Heart right ventricle (tissue), 16 donors: ENCODE measurements around the gene IDE. TPM values are rescaled to one million over a fixed set of nuclear protein-coding genes. Genes with fewer than 3 reads are reported as not detected.

Experiments
- ATAC-seq, 8 donors: fragments of 200-7000 bp; cut with Tn5 transposase; one replicate each; pipeline ENCODE4 v1.9.1; 2020; ENCODE audit warnings: mild to moderate bottlenecking in 8 of 8, moderate library complexity in 8 of 8, moderate number of reproducible peaks in 1 of 8
- DNase-seq, 2 donors: peaks; one replicate each; pipeline ENCODE4 v3.0.0-alpha.2; 2020
- H3K27ac ChIP-seq, 10 donors: fragments of 200-600 bp; sonication (generic) in 2 of 10; one replicate each; pipeline versions ENCODE4 v1.5.0 to v1.8.0; 2020 to 2022; ENCODE audit warnings: mild to moderate bottlenecking in 3 of 10
- H3K27me3 ChIP-seq, 7 donors: fragments of 200-600 bp; one replicate each; pipeline ENCODE4 v1.8.0; 2021 to 2022; ENCODE audit warnings: mild to moderate bottlenecking in 2 of 7
- H3K36me3 ChIP-seq, 9 donors: fragments of 200-600 bp; sonication (generic) in 1 of 9; one replicate each; pipeline versions ENCODE4 v1.5.0 to v1.8.0; 2020 to 2022; ENCODE audit warnings: mild to moderate bottlenecking in 2 of 9
- H3K4me1 ChIP-seq, 9 donors: fragments of 200-600 bp; sonication (generic) in 1 of 9; one replicate each; pipeline versions ENCODE4 v1.5.0 to v1.8.0; 2020 to 2022; ENCODE audit warnings: mild to moderate bottlenecking in 4 of 9
- H3K4me3 ChIP-seq, 10 donors: fragments of 200-600 bp; sonication (generic) in 2 of 10; one replicate each; pipeline versions ENCODE4 v1.5.0 to v1.8.0; 2020 to 2022; ENCODE audit warnings: mild to moderate bottlenecking in 7 of 10, moderate library complexity in 2 of 10
- H3K9me3 ChIP-seq, 11 donors: fragments of 200-600 bp in 10 of 11; sonication (generic) in 2 of 11; one replicate each; pipeline versions ENCODE4 v1.5.0 to v1.8.0; 2013 to 2022; ENCODE audit warnings: mild to moderate bottlenecking in 2 of 11, control low read depth in 1 of 11, moderate library complexity in 1 of 11
- WGBS, 2 donors: extraction: QIAGEN DNeasy Blood & Tissue Kit; methylation state at CpG; one replicate each; pipeline ENCODE4 v1.1.7; 2013; ENCODE audit warnings: inconsistent platforms in 1 of 2; 5-methylcytosine and 5-hydroxymethylcytosine counted together
- intact Hi-C, 10 donors: fragments of 100-400 bp; cut with DNase I; formaldehyde crosslinking; loops; one replicate each; pipeline versions ENCODE4 v1.11.1 to v1.14.2; 2022
- polyA plus RNA-seq, 2 donors: library from polyadenylated mRNA; stranded (reverse); fragments of 200-250 nt; gene quantifications; one replicate each; pipeline ENCODE4 v1.2.3, GENCODE V29; 2013
- total RNA-seq, 10 donors: library from RNA; stranded (reverse); fragmentation: NEBNext Ultra II Directional in 3 of 10; extraction: Animal tissue kit (Norgen Biotek cat#: 25700) in 3 of 10; gene quantifications; one replicate each; pipeline versions ENCODE4 v1.2.1 to v1.2.4, GENCODE V29; 2021 to 2023
- TF ChIP-seq, protein P1 (sequence below), 9 donors: fragments of 200-600 bp; sonication (generic) in 2 of 9; IDR thresholded peaks; one replicate each; pipeline versions ENCODE4 v1.5.0 to v1.8.0; 2021 to 2022; ENCODE audit warnings: antibody characterized with exemption in 9 of 9, mild to moderate bottlenecking in 5 of 9, moderate library complexity in 1 of 9
- donor health status: Arrhythmogenic right ventricular cardiomyopathy.
- donor health status: ischemic (EF 13 %, LVEDD 7.1; RV severe dilation, severe dysfunction).
- donor health status: healthy with polysubstance abuse.
- donor health status: DM: no; HTN: yes; CAD: no.
- donor health status: DM: no; HTN: no; CAD: no.
- donor health status: ischemic (EF 25% LVEDD 6.9; RV normal size, moderate dysfunction).
- donor health status: ischemic (EF 25% LVEDD 5.7; RV mildly dilated, moderate dysfunction).
- donor health status: healthy.
- donor health status: DM: yes; HTN: yes; CAD: no.
- donor health status: Ischemic cardiomyopathy.
- donor health status: ischemic (EF 35%, LVEDD 5.7; RV mildly dilated, moderate dysfunction).
- donor health status: nonischemic (EF 11% LVEDD 7.7; RV severe dilation, severe dysfunction).
- donor health status: DM: yes; HTN: yes; CAD: no.
- donor health status: PGD.
- donor health status: ischemic (EF 29% LVEDD 5.4; RV normal size, mild dysfunction).
- donor health status: nonischemic (EF 23%, LVEDD 6.1; RV moderate dilation, normal function).

Gene IDE
- total and polyA plus RNA-seq, 12 donors, result 11.0 to 58.5 (median 45.7) TPM

DNA sequence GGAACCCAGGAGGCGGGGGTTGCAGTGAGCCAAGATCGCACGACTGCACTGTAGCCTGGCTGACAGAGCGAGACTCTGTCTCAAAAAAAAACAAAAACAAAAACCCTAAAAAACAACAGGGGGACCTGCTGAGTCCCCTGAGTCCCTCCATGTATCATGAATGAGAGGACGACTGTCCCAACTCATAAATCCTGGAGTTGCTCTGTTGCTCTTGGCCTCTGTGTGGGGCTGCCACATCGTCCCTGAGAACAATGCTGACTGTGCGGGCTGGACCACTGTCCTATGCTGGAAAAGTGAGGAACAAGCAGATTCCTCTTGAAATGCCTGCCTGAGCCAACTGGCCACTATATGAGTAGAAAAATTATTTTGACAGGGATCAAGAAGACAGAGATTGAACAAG lies 122.5 kb downstream of the IDE start:
- Histone ChIP-seq H3K4me1 (no peaks in the 10 kb centered on the region), H3K9me3 (no peaks in the 10 kb centered on the region), H3K27me3 (no peaks in the 10 kb centered on the region), H3K27ac (no peak overlapping the region), H3K36me3 (peaks cover 0 to 69% (median 36%) of the 10 kb centered on the region in 9 donors), H3K4me3 (no peak overlapping the region)
- DNase-seq, result no peak
- TF ChIP-seq, protein P1, sequence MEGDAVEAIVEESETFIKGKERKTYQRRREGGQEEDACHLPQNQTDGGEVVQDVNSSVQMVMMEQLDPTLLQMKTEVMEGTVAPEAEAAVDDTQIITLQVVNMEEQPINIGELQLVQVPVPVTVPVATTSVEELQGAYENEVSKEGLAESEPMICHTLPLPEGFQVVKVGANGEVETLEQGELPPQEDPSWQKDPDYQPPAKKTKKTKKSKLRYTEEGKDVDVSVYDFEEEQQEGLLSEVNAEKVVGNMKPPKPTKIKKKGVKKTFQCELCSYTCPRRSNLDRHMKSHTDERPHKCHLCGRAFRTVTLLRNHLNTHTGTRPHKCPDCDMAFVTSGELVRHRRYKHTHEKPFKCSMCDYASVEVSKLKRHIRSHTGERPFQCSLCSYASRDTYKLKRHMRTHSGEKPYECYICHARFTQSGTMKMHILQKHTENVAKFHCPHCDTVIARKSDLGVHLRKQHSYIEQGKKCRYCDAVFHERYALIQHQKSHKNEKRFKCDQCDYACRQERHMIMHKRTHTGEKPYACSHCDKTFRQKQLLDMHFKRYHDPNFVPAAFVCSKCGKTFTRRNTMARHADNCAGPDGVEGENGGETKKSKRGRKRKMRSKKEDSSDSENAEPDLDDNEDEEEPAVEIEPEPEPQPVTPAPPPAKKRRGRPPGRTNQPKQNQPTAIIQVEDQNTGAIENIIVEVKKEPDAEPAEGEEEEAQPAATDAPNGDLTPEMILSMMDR (IDR thresholded peaks at IDR 0.05), result no peak
- intact Hi-C loops, result no loop called here
- no peak for ATAC-seq
- 91 to 93% methylated on average over 7 of the region's 7 CpGs for WGBS, 2 donors

DNA sequence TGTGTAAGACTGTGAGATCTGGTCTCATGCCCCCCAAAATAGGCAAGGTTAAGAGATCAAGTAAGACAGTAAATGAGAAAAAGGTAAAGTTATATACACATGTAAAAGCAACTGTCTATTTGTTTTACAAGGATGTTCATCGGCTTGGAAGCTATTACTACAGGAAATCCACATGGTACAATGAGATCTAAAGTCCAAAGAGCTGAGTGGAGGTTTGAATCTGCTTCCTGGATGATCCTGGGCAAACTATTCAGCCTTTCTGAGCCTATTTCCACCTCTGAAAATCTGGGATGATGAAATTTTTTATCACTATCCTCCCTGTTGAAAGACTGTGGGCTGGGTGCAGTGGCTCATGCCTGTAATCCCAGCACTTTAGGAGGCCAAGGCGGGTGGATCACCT lies 123.0 kb downstream of the IDE start:
- no peaks in the 10 kb centered on the region for H3K9me3 ChIP-seq
- TF ChIP-seq, protein P1 (IDR thresholded peaks at IDR 0.05), result no peak
- WGBS, 2 donors, result 86 to 88% methylated on average over 2 of the region's 2 CpGs
- no peaks in the 10 kb centered on the region for H3K27me3 ChIP-seq
- peaks cover 0 to 64% (median 36%) of the 10 kb centered on the region in 9 donors for H3K36me3 ChIP-seq
- no peak overlapping the region for H3K27ac ChIP-seq
- ATAC-seq (no peak), DNase-seq (no peak)
- intact Hi-C loops, result no loop called here
- H3K4me1 ChIP-seq, result no peaks in the 10 kb centered on the region
- no peak overlapping the region for H3K4me3 ChIP-seq

DNA sequence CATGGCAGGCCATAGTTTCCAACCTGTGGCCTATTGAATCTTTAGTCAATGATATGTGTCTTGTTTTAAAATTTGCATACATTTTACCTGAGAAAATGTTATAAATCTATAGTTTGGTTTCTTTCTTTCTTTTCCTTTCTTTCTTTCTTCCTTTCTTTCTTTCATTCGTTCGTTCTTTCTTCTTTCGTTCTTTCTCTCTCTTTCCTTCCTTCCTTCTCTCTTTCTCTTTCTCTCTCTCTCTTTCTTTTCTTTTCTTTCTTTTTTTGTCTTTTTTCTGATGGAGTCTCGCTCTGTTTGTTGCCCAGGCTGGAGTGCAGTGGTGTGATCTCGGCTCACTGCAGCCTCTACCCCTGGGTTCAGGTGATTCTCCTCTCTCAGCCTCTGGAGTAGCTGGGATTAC lies 133.3 kb downstream of the IDE start:
- H3K9me3 ChIP-seq, result no peaks in the 10 kb centered on the region
- ATAC-seq, result no peak
- 94 to 96% methylated on average over 5 of the region's 5 CpGs for WGBS, 2 donors
- no peak overlapping the region for H3K27ac ChIP-seq
- H3K27me3 ChIP-seq, result no peaks in the 10 kb centered on the region
- H3K4me1 ChIP-seq, result no peaks in the 10 kb centered on the region
- TF ChIP-seq, protein P1 (IDR thresholded peaks at IDR 0.05), result no peak
- H3K36me3 ChIP-seq, result no peaks in the 10 kb centered on the region
- no peak overlapping the region for H3K4me3 ChIP-seq
- intact Hi-C loops, result no loop called here
- DNase-seq, result no peak

DNA sequence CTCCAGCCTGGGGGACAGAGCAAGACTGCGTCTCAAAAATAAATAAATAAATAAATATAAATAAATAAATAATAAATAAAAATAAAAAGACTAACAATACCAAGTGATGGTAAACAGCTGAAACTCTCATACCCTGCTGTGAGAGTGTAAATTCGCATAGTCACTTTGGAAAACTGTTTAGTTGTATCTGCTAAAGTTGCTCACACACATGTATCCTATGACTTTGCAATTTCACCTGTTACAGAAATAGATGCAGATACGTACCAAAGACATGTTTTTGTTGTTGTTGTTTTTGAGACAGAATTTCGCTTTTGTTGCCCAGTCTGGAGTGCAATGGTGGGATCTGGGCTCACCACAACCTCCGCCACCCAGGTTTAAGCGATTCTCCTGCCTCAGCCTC lies 135.7 kb downstream of the IDE start:
- peaks cover 0 to 3% (median under 1%) of the 10 kb centered on the region in 9 donors for H3K4me1 ChIP-seq
- H3K4me3 ChIP-seq, result no peak overlapping the region
- ATAC-seq (no peak), DNase-seq (no peak)
- no peak overlapping the region for H3K27ac ChIP-seq
- H3K27me3 ChIP-seq, result no peaks in the 10 kb centered on the region
- H3K36me3 ChIP-seq, result no peaks in the 10 kb centered on the region
- intact Hi-C loops, result loop anchor here in 3 of 10 donors (5.0 to 10.0 kb wide), 3 partner anchors 143 to 681 kb away; partner anchors contain the start of genes CPEB3 (in 1 of the 3) and MARCHF5 (in 1 of the 3)
- H3K9me3 ChIP-seq, result no peaks in the 10 kb centered on the region
- WGBS, 2 donors, result 93 to 96% methylated on average over 6 of the region's 6 CpGs
- TF ChIP-seq, protein P1 (IDR thresholded peaks at IDR 0.05), result no peak
